ENCODE data around the gene CNTNAP2. TPM values are rescaled to one million over a fixed set of nuclear protein-coding genes. Genes with fewer than 3 reads are reported as not detected.

The CNTNAP2 gene
- total and polyA plus RNA-seq, 2 of the 13 experiments (the other 11 are each of a cell fraction or from before 2014, with no cell fraction given) = 0.40 to 0.42 TPM

DNA sequence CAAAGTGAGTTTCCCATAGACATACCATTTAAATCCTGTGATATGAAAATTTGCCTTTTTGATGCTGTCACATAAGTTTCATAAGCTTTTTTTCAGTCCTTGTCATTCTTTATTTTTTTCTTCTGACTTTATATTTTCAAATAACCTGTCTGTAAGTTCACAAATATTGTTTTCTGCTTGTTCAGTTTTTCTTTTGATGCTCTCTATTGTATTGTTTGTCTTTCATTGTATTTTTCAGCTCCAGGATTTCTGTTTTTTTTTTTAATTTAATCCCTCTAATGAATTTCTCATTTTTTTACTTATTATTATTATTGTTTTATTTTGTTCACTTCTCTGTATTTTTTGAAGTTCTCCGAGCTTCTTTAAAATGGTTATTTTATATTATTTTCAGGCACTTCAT, 623.4 kb downstream of the CNTNAP2 start:
- TF ChIP-seq ZNF205 (CRISPR knock-in tag; IDR thresholded peaks at IDR 0.05) (no peak), SIN3B (IDR thresholded peaks at IDR 0.05; ENCODE audit: low read length) (no peak), GABPB1 (CRISPR knock-in tag; IDR thresholded peaks at IDR 0.05) (no peak), STAG1 (CRISPR knock-in tag; IDR thresholded peaks at IDR 0.05) (no peak), ERF (CRISPR knock-in tag; IDR thresholded peaks at IDR 0.05) (no peak), ZNF530 (CRISPR knock-in tag; IDR thresholded peaks at IDR 0.05; ENCODE audit: low read depth) (no peak), ZNF691 (CRISPR knock-in tag; IDR thresholded peaks at IDR 0.05; ENCODE audit: borderline replicate concordance, low read depth) (no peak), RAD51 (IDR thresholded peaks at IDR 0.05; ENCODE audit: borderline replicate concordance) (no peak), ZNF33B (CRISPR knock-in tag; IDR thresholded peaks at IDR 0.05) (no peak), HNRNPK (IDR thresholded peaks at IDR 0.05; ENCODE audit: low read depth, low read length, poor library complexity, severe bottlenecking) (no peak), TFDP2 (CRISPR knock-in tag; IDR thresholded peaks at IDR 0.05) (no peak), RBAK (CRISPR knock-in tag; IDR thresholded peaks at IDR 0.05) (no peak), FOXK1 (CRISPR knock-in tag; IDR thresholded peaks at IDR 0.05; ENCODE audit: borderline replicate concordance, low read depth) (no peak), JARID2 (CRISPR knock-in tag; IDR thresholded peaks at IDR 0.05; ENCODE audit: insufficient replicate concordance) (no peak), ZNF547 (CRISPR knock-in tag; IDR thresholded peaks at IDR 0.05) (no peak), STAT5B (CRISPR knock-in tag; IDR thresholded peaks at IDR 0.05) (no peak), ETS1 (CRISPR knock-in tag; IDR thresholded peaks at IDR 0.05) (no peak)
- TF ChIP-seq, protein P1, sequence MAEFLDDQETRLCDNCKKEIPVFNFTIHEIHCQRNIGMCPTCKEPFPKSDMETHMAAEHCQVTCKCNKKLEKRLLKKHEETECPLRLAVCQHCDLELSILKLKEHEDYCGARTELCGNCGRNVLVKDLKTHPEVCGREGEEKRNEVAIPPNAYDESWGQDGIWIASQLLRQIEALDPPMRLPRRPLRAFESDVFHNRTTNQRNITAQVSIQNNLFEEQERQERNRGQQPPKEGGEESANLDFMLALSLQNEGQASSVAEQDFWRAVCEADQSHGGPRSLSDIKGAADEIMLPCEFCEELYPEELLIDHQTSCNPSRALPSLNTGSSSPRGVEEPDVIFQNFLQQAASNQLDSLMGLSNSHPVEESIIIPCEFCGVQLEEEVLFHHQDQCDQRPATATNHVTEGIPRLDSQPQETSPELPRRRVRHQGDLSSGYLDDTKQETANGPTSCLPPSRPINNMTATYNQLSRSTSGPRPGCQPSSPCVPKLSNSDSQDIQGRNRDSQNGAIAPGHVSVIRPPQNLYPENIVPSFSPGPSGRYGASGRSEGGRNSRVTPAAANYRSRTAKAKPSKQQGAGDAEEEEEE (CRISPR knock-in tag; IDR thresholded peaks at IDR 0.05; ENCODE audit: borderline replicate concordance) = no peak
- Histone ChIP-seq H3K36me3 (replicated peaks in 1 of 2; ENCODE audit: control insufficient read depth in 1 of 2, insufficient read depth in 2 of 2, low read length in 2 of 2) (no peaks in the 10 kb centered on the region), H3K79me2 (ENCODE audit: insufficient read depth, low read length) (no peaks in the 10 kb centered on the region), H3K9me3 (ENCODE audit: low read length) (peaks cover 81% of the 10 kb centered on the region), H3K9ac (ENCODE audit: insufficient read depth, low read depth, low read length) (no peak overlapping the region), H3K4me1 (ENCODE audit: insufficient read depth, low read length) (no peaks in the 10 kb centered on the region), H3K27me3 (ENCODE audit: control insufficient read depth in 1 of 2, insufficient read depth in 2 of 2, low read length in 2 of 2) (no peaks in the 10 kb centered on the region), H4K20me1 (ENCODE audit: insufficient read depth, low read length) (no peaks in the 10 kb centered on the region), H2AFZ (ENCODE audit: low read length) (no peak overlapping the region), H3K4me3 (replicated peaks in 1 of 3; ENCODE audit: insufficient read depth in 1 of 3, low read depth in 2 of 3, low read length in 3 of 3) (no peak overlapping the region), H3K4me2 (ENCODE audit: low read depth, low read length) (no peak overlapping the region), H3K27ac (ENCODE audit: extremely low read length, insufficient read depth, low read length) (no peak overlapping the region)
- no peak for ATAC-seq
- ChIA-PET POLR2A (no interaction called here), CTCF (ENCODE audit: low intra/inter-chr PET ratio, low total read pairs) (no interaction called here)
- BruUV-seq (replicated peaks) = no TSS peak
- intact Hi-C loops (cut with micrococcal nuclease; ENCODE audit: unreplicated experiment) = no loop called here
- in situ Hi-C loops (cut with HindIII; ENCODE audit: extremely low pct_ligation_motif_present, low pct_unique_long_range_greater_than_20kb) = no loop called here
- FAIRE-seq = no peak
- WGBS (ENCODE audit: low lambda C conversion rate) = 3% methylated on average over 1 of the region's 1 CpG
- DNase-seq (ENCODE audit: low spot score) = no peak
